Activated naive CD4-positive, alpha-beta T cell treated with anti-CD3 and anti-CD28 coated beads, Interleukin-2, amount 50 U/mL, for 24 hours (primary cell): ENCODE results near the gene INSIG1.

Experiments
- H3K27ac Mint-ChIP-seq: one replicate; pipeline ENCODE4 v1.8.0; 2021; ENCODE audit warnings: mild to moderate bottlenecking, mixed read lengths
- H3K27me3 Mint-ChIP-seq: one replicate; pipeline ENCODE4 v1.8.0; 2021; ENCODE audit warnings: mixed read lengths
- H3K36me3 Mint-ChIP-seq: one replicate; pipeline ENCODE4 v1.8.0; 2021; ENCODE audit warnings: mixed read lengths
- H3K4me1 Mint-ChIP-seq: one replicate; pipeline ENCODE4 v1.8.0; 2021; ENCODE audit warnings: mixed read lengths
- H3K4me3 Mint-ChIP-seq: one replicate; pipeline ENCODE4 v1.8.0; 2021; ENCODE audit warnings: mild to moderate bottlenecking, mixed read lengths
- H3K9me3 Mint-ChIP-seq: one replicate; pipeline ENCODE4 v1.8.0; 2021; ENCODE audit warnings: mixed read lengths

INSIG1 gene

GRCh38 chr7:155316427-155317113, 18.9 kb downstream of the INSIG1 start:
- no peaks in the 10 kb centered on the region for H3K36me3 Mint-ChIP-seq
- H3K27ac Mint-ChIP-seq = no peak overlapping the region
- no peaks in the 10 kb centered on the region for H3K4me1 Mint-ChIP-seq
- H3K27me3 Mint-ChIP-seq = no peaks in the 10 kb centered on the region
- H3K9me3 Mint-ChIP-seq = no peaks in the 10 kb centered on the region
- H3K4me3 Mint-ChIP-seq = no peak overlapping the region

- Mint-ChIP-seq H3K27me3 (no peaks in the 10 kb centered on the region), H3K4me1 (no peaks in the 10 kb centered on the region), H3K27ac (no peak overlapping the region), H3K9me3 (no peaks in the 10 kb centered on the region), H3K4me3 (no peak overlapping the region), H3K36me3 (no peaks in the 10 kb centered on the region)
Measured at GRCh38 chr7:155317114-155317434, 19.4 kb downstream of the INSIG1 start.

GRCh38 chr7:155318245-155318644, 20.6 kb downstream of the INSIG1 start:
- no peaks in the 10 kb centered on the region for H3K4me1 Mint-ChIP-seq
- peaks cover under 1% of the 10 kb centered on the region for H3K27me3 Mint-ChIP-seq
- no peak overlapping the region for H3K27ac Mint-ChIP-seq
- H3K36me3 Mint-ChIP-seq = no peaks in the 10 kb centered on the region
- H3K9me3 Mint-ChIP-seq = no peaks in the 10 kb centered on the region
- H3K4me3 Mint-ChIP-seq = no peak overlapping the region

- H3K27ac Mint-ChIP-seq = no peak overlapping the region
- no peak overlapping the region for H3K4me3 Mint-ChIP-seq
- H3K27me3 Mint-ChIP-seq = peaks cover 6% of the 10 kb centered on the region
- no peaks in the 10 kb centered on the region for H3K9me3 Mint-ChIP-seq
- H3K4me1 Mint-ChIP-seq = no peaks in the 10 kb centered on the region
- H3K36me3 Mint-ChIP-seq = peaks cover 1% of the 10 kb centered on the region
Measured at GRCh38 chr7:155322530-155322929, 24.9 kb downstream of the INSIG1 start.

GRCh38 chr7:155323001-155323638, 25.4 kb downstream of the INSIG1 start:
- H3K9me3 Mint-ChIP-seq = no peaks in the 10 kb centered on the region
- H3K27me3 Mint-ChIP-seq = peaks cover 6% of the 10 kb centered on the region
- H3K36me3 Mint-ChIP-seq = peaks cover 1% of the 10 kb centered on the region
- no peak overlapping the region for H3K27ac Mint-ChIP-seq
- H3K4me3 Mint-ChIP-seq = no peak overlapping the region
- no peaks in the 10 kb centered on the region for H3K4me1 Mint-ChIP-seq

GRCh38 chr7:155324012-155324917, 26.6 kb downstream of the INSIG1 start:
- Mint-ChIP-seq H3K36me3 (peaks cover 1% of the 10 kb centered on the region), H3K9me3 (no peaks in the 10 kb centered on the region), H3K4me3 (no peak overlapping the region), H3K27me3 (peaks cover 6% of the 10 kb centered on the region), H3K27ac (peak overlapping the region; percentile 14), H3K4me1 (no peaks in the 10 kb centered on the region)

- no peak overlapping the region for H3K4me3 Mint-ChIP-seq
- H3K9me3 Mint-ChIP-seq = no peaks in the 10 kb centered on the region
- H3K27ac Mint-ChIP-seq = no peak overlapping the region
- no peaks in the 10 kb centered on the region for H3K4me1 Mint-ChIP-seq
- H3K27me3 Mint-ChIP-seq = peaks cover 6% of the 10 kb centered on the region
- H3K36me3 Mint-ChIP-seq = peaks cover 1% of the 10 kb centered on the region
Measured at GRCh38 chr7:155324918-155325235, 27.2 kb downstream of the INSIG1 start.

GRCh38 chr7:155326385-155326784, 28.7 kb downstream of the INSIG1 start:
- Mint-ChIP-seq H3K9me3 (no peaks in the 10 kb centered on the region), H3K36me3 (peaks cover 1% of the 10 kb centered on the region), H3K4me3 (no peak overlapping the region), H3K27ac (no peak overlapping the region), H3K27me3 (peaks cover 6% of the 10 kb centered on the region), H3K4me1 (no peaks in the 10 kb centered on the region)

- Mint-ChIP-seq H3K9me3 (no peaks in the 10 kb centered on the region), H3K36me3 (peaks cover 1% of the 10 kb centered on the region), H3K4me1 (no peaks in the 10 kb centered on the region), H3K27ac (no peak overlapping the region), H3K27me3 (peaks cover 6% of the 10 kb centered on the region), H3K4me3 (no peak overlapping the region)
Measured at GRCh38 chr7:155327590-155328320, 30.1 kb downstream of the INSIG1 start.

- Mint-ChIP-seq H3K27me3 (peaks cover under 1% of the 10 kb centered on the region), H3K9me3 (no peaks in the 10 kb centered on the region), H3K4me3 (no peak overlapping the region), H3K4me1 (no peaks in the 10 kb centered on the region), H3K36me3 (no peaks in the 10 kb centered on the region), H3K27ac (no peak overlapping the region)
Measured at GRCh38 chr7:155329225-155329624, 31.5 kb downstream of the INSIG1 start.

GRCh38 chr7:155331396-155331795, 33.7 kb downstream of the INSIG1 start:
- H3K4me1 Mint-ChIP-seq = no peaks in the 10 kb centered on the region
- H3K4me3 Mint-ChIP-seq = no peak overlapping the region
- no peak overlapping the region for H3K27ac Mint-ChIP-seq
- H3K9me3 Mint-ChIP-seq = no peaks in the 10 kb centered on the region
- no peaks in the 10 kb centered on the region for H3K27me3 Mint-ChIP-seq
- no peaks in the 10 kb centered on the region for H3K36me3 Mint-ChIP-seq

- Mint-ChIP-seq H3K9me3 (no peaks in the 10 kb centered on the region), H3K4me3 (no peak overlapping the region), H3K36me3 (no peaks in the 10 kb centered on the region), H3K27me3 (no peaks in the 10 kb centered on the region), H3K4me1 (peaks cover 5% of the 10 kb centered on the region), H3K27ac (no peak overlapping the region)
Measured at GRCh38 chr7:155333346-155334234, 35.9 kb downstream of the INSIG1 start.

GRCh38 chr7:155336812-155337602, 39.3 kb downstream of the INSIG1 start:
- H3K36me3 Mint-ChIP-seq = no peaks in the 10 kb centered on the region
- no peaks in the 10 kb centered on the region for H3K27me3 Mint-ChIP-seq
- no peak overlapping the region for H3K4me3 Mint-ChIP-seq
- no peaks in the 10 kb centered on the region for H3K9me3 Mint-ChIP-seq
- no peak overlapping the region for H3K27ac Mint-ChIP-seq
- peaks cover 12% of the 10 kb centered on the region for H3K4me1 Mint-ChIP-seq

- Mint-ChIP-seq H3K27ac (no peak overlapping the region), H3K36me3 (no peaks in the 10 kb centered on the region), H3K4me1 (peaks cover 12% of the 10 kb centered on the region), H3K27me3 (no peaks in the 10 kb centered on the region), H3K9me3 (no peaks in the 10 kb centered on the region), H3K4me3 (peak overlapping the region; percentile 23)
Measured at GRCh38 chr7:155337946-155338631, 40.4 kb downstream of the INSIG1 start.
